Measurements from ENCODE around the gene CDKAL1. TPM values are rescaled to one million over a fixed set of nuclear protein-coding genes. Genes with fewer than 3 reads are reported as not detected.

Gene CDKAL1
- total RNA-seq, 2 experiments from 2014 or later = 23.5 to 26.9 TPM

- H3K9me3 Mint-ChIP-seq = no peaks in the 10 kb centered on the region
- no peaks in the 10 kb centered on the region for H3K4me1 Mint-ChIP-seq
- POLR2A ChIA-PET = no interaction called here
- no peaks in the 10 kb centered on the region for H3K36me3 Mint-ChIP-seq (ENCODE audit: low read depth)
- no peak overlapping the region for H3K4me3 Mint-ChIP-seq
- no peak overlapping the region for H3K27ac Mint-ChIP-seq
- DNase-seq = no peak
- H3K27me3 Mint-ChIP-seq = no peaks in the 10 kb centered on the region
- CTCF ChIA-PET = no interaction called here
Measured at GRCh38 chr6:21278375-21278745, 744.1 kb downstream of the CDKAL1 start.

GRCh38 chr6:21279619-21280018 lies 745.4 kb downstream of the CDKAL1 start:
- ChIA-PET CTCF (no interaction called here), POLR2A (no interaction called here)
- Mint-ChIP-seq H3K36me3 (ENCODE audit: low read depth) (no peaks in the 10 kb centered on the region), H3K4me1 (no peaks in the 10 kb centered on the region), H3K27me3 (no peaks in the 10 kb centered on the region), H3K4me3 (no peak overlapping the region), H3K27ac (no peak overlapping the region), H3K9me3 (no peaks in the 10 kb centered on the region)
- DNase-seq = no peak

- Mint-ChIP-seq H3K9me3 (no peaks in the 10 kb centered on the region), H3K27me3 (no peaks in the 10 kb centered on the region), H3K27ac (no peak overlapping the region), H3K36me3 (ENCODE audit: low read depth) (no peaks in the 10 kb centered on the region), H3K4me1 (no peaks in the 10 kb centered on the region), H3K4me3 (no peak overlapping the region)
- DNase-seq = no peak
- ChIA-PET CTCF (interaction anchor here (0.6 kb wide), 1 partner anchor 660 kb away, joined by 3 read pairs; no protein-coding TSS in a partner anchor), POLR2A (no interaction called here)
Measured at GRCh38 chr6:21281366-21281765, 747.1 kb downstream of the CDKAL1 start.

Other genes starting within 250 kb of the CDKAL1 start
- gene E2F3, start 132.6 kb upstream of the CDKAL1 start, total RNA-seq = 10 to 100 TPM; 30.9 to 33.9 TPM